Activated CD8-positive, alpha-beta memory T cell treated with anti-CD3 and anti-CD28 coated beads for 48 hours (primary cell): ENCODE data around the gene CCNG1.
"Not testable (repeated sequence)": the region's sequence is repeated elsewhere in the genome, so short reads cannot be mapped to it uniquely, and the experiment has no call there.

Experiments
- DNase-seq, 3 experiments: peaks; one replicate each; pipeline ENCODE4 v3.0.0-alpha.2; 2020; ENCODE audit warnings: low read depth in 2 of 3, low spot score in 2 of 3

CCNG1 gene

GRCh38 chr5:163440954-163441353 lies 3.6 kb downstream of the CCNG1 start:
- no peak for DNase-seq

- no peak for DNase-seq
Observed at GRCh38 chr5:163444526-163444925, 7.1 kb downstream of the CCNG1 start.

- DNase-seq = no peak
Observed at GRCh38 chr5:163445345-163445744, 8.0 kb downstream of the CCNG1 start.

GRCh38 chr5:163447191-163447590 lies 9.8 kb downstream of the CCNG1 start:
- DNase-seq = no peak

GRCh38 chr5:163447875-163448274 lies 10.5 kb downstream of the CCNG1 start:
- DNase-seq = no peak

DNA sequence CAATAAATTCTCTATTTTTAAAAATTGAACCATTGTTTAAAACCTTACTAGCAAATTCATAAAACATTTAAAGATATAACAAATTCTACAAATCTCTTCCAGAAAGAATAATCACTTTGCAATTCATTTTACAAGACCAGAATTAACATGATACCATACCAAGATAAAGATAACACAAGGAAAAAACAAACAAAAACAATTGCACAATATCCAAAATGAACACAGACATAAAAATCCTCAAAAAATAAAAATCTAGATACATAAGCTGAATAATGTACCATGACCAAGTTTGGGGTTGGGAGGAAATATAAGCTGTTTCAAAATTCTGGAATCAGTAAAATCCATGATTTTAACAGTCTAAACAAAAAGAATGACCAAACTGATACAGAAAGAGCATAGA lies 11.1 kb downstream of the CCNG1 start:
- DNase-seq = no peak

GRCh38 chr5:163451489-163451888 lies 14.1 kb downstream of the CCNG1 start:
- DNase-seq = no peak

DNA sequence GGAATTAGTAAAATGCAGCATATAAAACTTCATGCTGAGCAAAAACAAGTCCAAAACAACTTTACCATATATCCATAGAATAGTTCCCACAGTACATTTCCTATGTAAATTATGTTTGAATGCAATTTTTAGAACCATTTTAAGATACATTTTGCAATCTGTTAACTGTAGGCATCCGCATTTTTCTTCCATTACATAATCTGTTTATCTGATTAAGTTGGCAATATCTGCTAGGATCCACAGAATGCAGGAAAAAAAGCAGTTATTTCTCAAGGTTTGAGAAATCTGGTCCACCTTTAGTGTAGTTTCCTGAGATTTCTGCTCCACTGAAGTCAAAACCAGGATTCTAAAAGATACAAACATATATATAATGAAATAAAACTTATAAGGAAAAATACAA lies 16.3 kb downstream of the CCNG1 start:
- no peak for DNase-seq

- DNase-seq = not testable (repeated sequence)
Observed at GRCh38 chr5:163455406-163455805, 18.0 kb downstream of the CCNG1 start.

- DNase-seq = no peak
Observed at GRCh38 chr5:163456029-163456589, 18.7 kb downstream of the CCNG1 start.

DNA sequence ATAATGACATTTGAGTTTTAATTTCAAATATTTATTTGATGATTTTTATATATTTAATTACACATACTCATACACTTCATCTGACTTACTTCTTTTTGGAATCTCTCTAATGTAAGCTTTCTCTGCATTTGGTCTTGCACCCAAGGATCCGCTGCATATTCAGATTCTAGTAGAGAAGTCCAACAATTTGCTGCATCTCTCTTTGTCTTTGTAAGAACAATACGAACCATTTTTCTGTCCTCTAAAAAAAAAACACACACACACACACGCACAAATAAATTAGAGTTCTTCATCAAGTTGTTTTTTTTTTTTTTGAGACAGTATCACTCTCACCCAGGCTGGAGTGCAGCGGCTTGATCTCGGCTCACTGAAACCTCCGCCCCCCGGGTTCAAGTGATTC lies 19.4 kb downstream of the CCNG1 start:
- no peak for DNase-seq

GRCh38 chr5:163458778-163459385 lies 21.5 kb downstream of the CCNG1 start:
- DNase-seq = no peak

DNA sequence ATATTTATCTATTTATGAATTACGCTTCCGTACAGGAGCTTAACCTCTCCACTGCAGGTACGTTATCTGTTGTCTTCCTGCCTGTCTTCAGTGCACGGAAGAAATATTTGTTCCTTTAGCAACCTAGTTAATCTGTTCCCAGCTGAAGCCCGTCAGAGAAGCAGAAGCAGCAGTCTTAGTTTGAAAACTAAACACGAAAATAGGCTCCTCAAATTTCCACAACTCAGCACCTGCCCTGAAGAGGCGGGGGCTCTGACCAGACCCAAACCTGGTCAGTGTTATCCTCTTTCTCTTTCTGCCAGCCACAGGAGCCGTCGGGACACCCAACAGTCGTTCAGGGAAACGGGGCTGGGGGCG lies 22.0 kb downstream of the CCNG1 start:
- DNase-seq = no peak

DNA sequence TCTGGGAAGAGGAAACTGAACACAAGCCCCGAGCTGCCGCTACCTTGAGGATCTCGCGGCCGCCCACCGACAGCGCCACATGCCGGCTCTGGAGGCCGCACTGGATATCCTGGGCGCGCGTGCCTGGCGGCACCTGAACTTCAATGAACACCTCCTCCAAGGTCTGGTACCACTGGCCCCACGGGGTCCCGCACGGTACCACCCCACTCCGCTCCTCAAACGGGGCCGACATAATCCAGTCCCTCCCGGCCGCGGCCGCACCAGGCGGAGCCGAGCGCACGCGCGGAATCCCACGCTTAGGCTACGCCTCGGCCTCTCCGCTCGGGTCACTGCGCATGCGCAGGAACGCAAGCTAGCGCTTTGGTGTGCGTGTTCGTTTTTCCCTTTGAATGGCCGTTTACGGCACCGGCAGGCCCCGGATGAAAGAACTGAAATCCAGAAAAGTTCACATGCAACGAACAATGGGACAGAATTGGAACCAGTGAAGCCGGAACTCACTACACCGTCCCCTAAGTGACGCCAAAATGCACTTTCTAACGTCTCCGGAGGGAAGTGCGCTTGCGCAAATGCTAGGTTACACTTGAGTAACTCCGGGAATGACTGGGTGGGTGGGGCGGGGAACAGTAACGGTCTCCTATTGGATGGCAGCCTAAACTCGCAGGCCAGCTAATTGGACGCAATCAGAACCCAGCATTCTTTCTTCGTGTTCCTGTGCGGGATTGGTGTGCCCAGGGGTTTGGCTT lies 22.6 kb downstream of the CCNG1 start, which contains the start of gene NUDCD2:
Gene NUDCD2 (minus strand): TSS at position 284 of the 743 bp plus-strand sequence. CDS start 52 bp downstream, at position 232.
- DNase-seq = peak; percentile 86 to 96 (median 88)

GRCh38 chr5:163460562-163461171 lies 23.3 kb downstream of the CCNG1 start, which contains the start of gene HMMR:
Gene HMMR (plus strand): TSS chr5:163460632. CDS start chr5:163460693, 61 bp downstream.
- peak in 1 of 3 experiments; percentile 57 for DNase-seq

- DNase-seq = no peak
Observed at GRCh38 chr5:163463063-163463435, 25.7 kb downstream of the CCNG1 start.

- DNase-seq = no peak
Observed at GRCh38 chr5:163467682-163468081, 30.3 kb downstream of the CCNG1 start.

DNA sequence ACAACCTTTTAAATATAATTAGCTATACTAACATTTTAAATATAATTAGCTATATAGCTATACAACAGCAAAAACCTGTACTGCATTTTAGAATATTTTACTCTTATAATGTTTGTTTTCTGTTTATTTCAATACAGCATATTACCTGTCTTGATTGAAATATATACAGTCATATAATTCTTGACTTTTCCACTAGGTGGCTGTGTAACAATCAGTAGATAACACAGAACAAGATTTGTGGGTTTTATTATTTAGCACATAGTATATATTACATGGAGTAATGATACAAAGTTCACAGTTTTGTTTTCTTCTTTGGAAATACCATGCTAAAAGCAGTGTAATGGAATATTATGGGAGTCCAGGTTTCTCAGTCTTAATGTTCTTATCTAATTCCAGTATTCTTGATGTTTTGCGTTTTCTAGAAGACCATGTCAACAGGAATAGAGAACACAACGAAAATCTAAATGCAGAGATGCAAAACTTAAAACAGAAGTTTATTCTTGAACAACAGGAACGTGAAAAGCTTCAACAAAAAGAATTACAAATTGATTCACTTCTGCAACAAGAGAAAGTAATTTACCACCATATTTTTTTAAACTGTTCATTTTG lies 36.3 kb downstream of the CCNG1 start:
- no peak for DNase-seq

- DNase-seq = no peak
Observed at GRCh38 chr5:163475411-163475810, 38.0 kb downstream of the CCNG1 start.

GRCh38 chr5:163478126-163478981 lies 41.0 kb downstream of the CCNG1 start:
- no peak for DNase-seq

DNA sequence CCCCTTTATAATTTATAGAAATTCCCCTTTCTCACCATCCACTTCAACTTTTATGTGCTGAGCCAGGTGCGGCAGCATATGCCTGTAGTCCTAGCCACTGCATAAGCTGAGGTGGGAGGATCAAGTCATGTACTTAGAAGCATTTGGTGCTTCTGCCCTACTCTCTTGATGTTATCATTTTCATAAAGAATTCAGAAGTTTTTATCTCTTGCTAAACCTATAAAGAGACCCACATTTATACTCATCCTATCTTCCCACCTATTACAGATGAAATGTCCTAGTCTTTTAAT lies 41.5 kb downstream of the CCNG1 start:
- DNase-seq = no peak
